ENCODE measurements around the gene HOXC11. TPM values are rescaled to one million over a fixed set of nuclear protein-coding genes. Genes with fewer than 3 reads are reported as not detected.

The HOXC11 gene
- total RNA-seq, 1 donor from 2014 or later = not detected

- peaks cover 100% of the 10 kb centered on the region for H3K27me3 ChIP-seq
These were observed 21.5 kb downstream of the HOXC11 start for GRCh38 chr12:53994264-53995001.

DNA sequence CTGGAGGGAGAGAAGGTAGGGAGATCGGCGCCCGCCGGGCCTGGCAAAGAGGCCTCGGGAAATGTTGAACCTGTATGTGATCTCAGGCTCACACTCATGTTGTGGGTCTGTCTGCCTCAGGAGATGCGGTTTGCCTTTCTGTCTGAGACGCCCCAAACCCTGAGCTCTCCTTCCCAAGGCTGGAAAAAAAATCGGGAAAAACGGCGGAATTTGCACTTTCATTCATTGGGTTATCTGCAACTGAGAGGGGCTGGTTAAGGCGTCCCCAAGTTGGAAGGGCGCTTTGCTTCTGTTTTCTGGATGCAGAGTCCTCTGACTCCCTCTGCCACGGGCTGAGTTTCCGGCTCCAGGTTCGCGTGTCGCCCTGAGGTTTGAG lies 22.1 kb downstream of the HOXC11 start:
- Histone ChIP-seq H3K79me2 (ENCODE audit: low read depth) (no peaks in the 10 kb centered on the region), H3K4me1 (no peaks in the 10 kb centered on the region), H2AFZ (replicated peaks) (no peak overlapping the region), H4K20me1 (ENCODE audit: low read depth) (peaks cover 93% of the 10 kb centered on the region), H3K36me3 (no peaks in the 10 kb centered on the region), H3K27ac (no peak overlapping the region), H3K4me2 (no peak overlapping the region), H3K4me3 (no peak overlapping the region), H3K9ac (no peak overlapping the region), H3F3A (ENCODE audit: low read depth) (no peaks in the 10 kb centered on the region), H3K9me3 (ENCODE audit: low read depth) (no peaks in the 10 kb centered on the region), H3K27me3 (peaks cover 100% of the 10 kb centered on the region)
- peaks cover 5% of the 10 kb centered on the region for H3K9me3 Mint-ChIP-seq
- peaks cover 2% of the 10 kb centered on the region for H3K4me1 Mint-ChIP-seq
- TF ChIP-seq EZH2 (IDR thresholded peaks at IDR 0.05) (no peak), EZH2phosphoT487 (IDR thresholded peaks at IDR 0.05) (peak; percentile 65), CTCF (IDR thresholded peaks at IDR 0.05) (no peak)
- no peak overlapping the region for H3K4me3 Mint-ChIP-seq
- H3K27ac Mint-ChIP-seq = no peak overlapping the region
- no peaks in the 10 kb centered on the region for H3K36me3 Mint-ChIP-seq
- DNase-seq (ENCODE audit: low spot score) = no peak
- H3K27me3 Mint-ChIP-seq (ENCODE audit: insufficient read depth, low read depth) = peaks cover 98% of the 10 kb centered on the region

More at GRCh38 chr12:53994264-53995001, 21.5 kb downstream of the HOXC11 start:
- Histone ChIP-seq H3K27ac (no peak overlapping the region), H2AFZ (replicated peaks) (no peak overlapping the region), H3K4me3 (no peak overlapping the region), H4K20me1 (ENCODE audit: low read depth) (peaks cover 93% of the 10 kb centered on the region), H3K9ac (no peak overlapping the region), H3F3A (ENCODE audit: low read depth) (no peaks in the 10 kb centered on the region), H3K9me3 (ENCODE audit: low read depth) (no peaks in the 10 kb centered on the region), H3K4me1 (no peaks in the 10 kb centered on the region), H3K36me3 (no peaks in the 10 kb centered on the region), H3K4me2 (no peak overlapping the region), H3K79me2 (ENCODE audit: low read depth) (no peaks in the 10 kb centered on the region)
- no peak overlapping the region for H3K4me3 Mint-ChIP-seq
- DNase-seq (ENCODE audit: low spot score) = no peak
- H3K27ac Mint-ChIP-seq = no peak overlapping the region
- TF ChIP-seq EZH2phosphoT487 (IDR thresholded peaks at IDR 0.05) (peak; percentile 90), EZH2 (IDR thresholded peaks at IDR 0.05) (peak; percentile 89), CTCF (IDR thresholded peaks at IDR 0.05) (no peak)
- H3K4me1 Mint-ChIP-seq = peaks cover 2% of the 10 kb centered on the region
- H3K36me3 Mint-ChIP-seq = no peaks in the 10 kb centered on the region
- H3K9me3 Mint-ChIP-seq = peaks cover 8% of the 10 kb centered on the region
- H3K27me3 Mint-ChIP-seq (ENCODE audit: insufficient read depth, low read depth) = peaks cover 98% of the 10 kb centered on the region

GRCh38 chr12:53995378-53996239 lies 22.7 kb downstream of the HOXC11 start:
- H3K79me2 ChIP-seq (ENCODE audit: low read depth) = no peaks in the 10 kb centered on the region
- TF ChIP-seq EZH2 (IDR thresholded peaks at IDR 0.05) (peak; percentile 95), EZH2phosphoT487 (IDR thresholded peaks at IDR 0.05) (peak; percentile 95), CTCF (IDR thresholded peaks at IDR 0.05) (no peak)
- no peak overlapping the region for H2AFZ ChIP-seq (replicated peaks)
- no peaks in the 10 kb centered on the region for H3F3A ChIP-seq (ENCODE audit: low read depth)
- H4K20me1 ChIP-seq (ENCODE audit: low read depth) = peaks cover 92% of the 10 kb centered on the region
- Mint-ChIP-seq H3K27me3 (ENCODE audit: insufficient read depth, low read depth) (peaks cover 98% of the 10 kb centered on the region), H3K4me1 (peaks cover 2% of the 10 kb centered on the region), H3K4me3 (peak overlapping the region; percentile 27), H3K27ac (no peak overlapping the region), H3K36me3 (no peaks in the 10 kb centered on the region), H3K9me3 (peaks cover 5% of the 10 kb centered on the region)
- no peak for DNase-seq (ENCODE audit: low spot score)
- no peak overlapping the region for H3K4me2 ChIP-seq
- H3K27ac ChIP-seq = no peak overlapping the region
- no peaks in the 10 kb centered on the region for H3K4me1 ChIP-seq
- H3K4me3 ChIP-seq = no peak overlapping the region
- no peaks in the 10 kb centered on the region for H3K36me3 ChIP-seq
- H3K9me3 ChIP-seq (ENCODE audit: low read depth) = no peaks in the 10 kb centered on the region
- no peak overlapping the region for H3K9ac ChIP-seq
- H3K27me3 ChIP-seq = peaks cover 100% of the 10 kb centered on the region

All from neural progenitor cell (in vitro differentiated cells).